ENCODE data around the gene DENND1A.

Gene DENND1A

DNA sequence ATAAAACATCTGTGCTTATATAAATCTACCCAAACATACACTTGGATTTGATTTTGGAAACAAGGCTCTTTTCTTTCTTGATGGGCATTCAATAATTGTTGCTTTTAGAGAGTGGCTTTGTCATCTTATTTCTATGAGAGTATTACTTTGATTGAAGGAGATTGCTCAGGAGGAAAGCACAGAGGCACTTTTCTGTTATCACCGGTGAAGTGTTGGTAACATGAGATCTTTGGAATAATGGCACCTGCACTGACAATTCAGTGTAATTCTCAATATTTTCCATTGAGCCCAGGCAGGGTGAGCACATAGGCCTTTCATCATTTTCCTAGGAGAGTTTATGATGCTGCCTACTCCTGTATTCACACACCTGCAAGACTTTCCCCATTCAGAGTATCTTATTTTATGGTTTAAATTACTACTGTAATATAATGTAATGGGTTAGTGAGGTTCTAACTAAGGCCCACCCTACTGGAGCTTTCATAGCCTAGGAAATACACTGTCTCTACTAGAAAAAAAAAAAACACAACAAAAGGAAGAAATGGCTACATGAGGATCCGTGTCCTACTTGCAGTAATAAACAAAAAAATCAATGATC, 244.3 kb downstream of the DENND1A start:
- no peak for DNase-seq (ENCODE audit: insufficient read length, low spot score)
- no peak for FAIRE-seq
- TF ChIP-seq, protein P1, sequence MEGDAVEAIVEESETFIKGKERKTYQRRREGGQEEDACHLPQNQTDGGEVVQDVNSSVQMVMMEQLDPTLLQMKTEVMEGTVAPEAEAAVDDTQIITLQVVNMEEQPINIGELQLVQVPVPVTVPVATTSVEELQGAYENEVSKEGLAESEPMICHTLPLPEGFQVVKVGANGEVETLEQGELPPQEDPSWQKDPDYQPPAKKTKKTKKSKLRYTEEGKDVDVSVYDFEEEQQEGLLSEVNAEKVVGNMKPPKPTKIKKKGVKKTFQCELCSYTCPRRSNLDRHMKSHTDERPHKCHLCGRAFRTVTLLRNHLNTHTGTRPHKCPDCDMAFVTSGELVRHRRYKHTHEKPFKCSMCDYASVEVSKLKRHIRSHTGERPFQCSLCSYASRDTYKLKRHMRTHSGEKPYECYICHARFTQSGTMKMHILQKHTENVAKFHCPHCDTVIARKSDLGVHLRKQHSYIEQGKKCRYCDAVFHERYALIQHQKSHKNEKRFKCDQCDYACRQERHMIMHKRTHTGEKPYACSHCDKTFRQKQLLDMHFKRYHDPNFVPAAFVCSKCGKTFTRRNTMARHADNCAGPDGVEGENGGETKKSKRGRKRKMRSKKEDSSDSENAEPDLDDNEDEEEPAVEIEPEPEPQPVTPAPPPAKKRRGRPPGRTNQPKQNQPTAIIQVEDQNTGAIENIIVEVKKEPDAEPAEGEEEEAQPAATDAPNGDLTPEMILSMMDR (IDR thresholded peaks at IDR 0.05; ENCODE audit: insufficient read depth, missing control alignments), result no peak

DNA sequence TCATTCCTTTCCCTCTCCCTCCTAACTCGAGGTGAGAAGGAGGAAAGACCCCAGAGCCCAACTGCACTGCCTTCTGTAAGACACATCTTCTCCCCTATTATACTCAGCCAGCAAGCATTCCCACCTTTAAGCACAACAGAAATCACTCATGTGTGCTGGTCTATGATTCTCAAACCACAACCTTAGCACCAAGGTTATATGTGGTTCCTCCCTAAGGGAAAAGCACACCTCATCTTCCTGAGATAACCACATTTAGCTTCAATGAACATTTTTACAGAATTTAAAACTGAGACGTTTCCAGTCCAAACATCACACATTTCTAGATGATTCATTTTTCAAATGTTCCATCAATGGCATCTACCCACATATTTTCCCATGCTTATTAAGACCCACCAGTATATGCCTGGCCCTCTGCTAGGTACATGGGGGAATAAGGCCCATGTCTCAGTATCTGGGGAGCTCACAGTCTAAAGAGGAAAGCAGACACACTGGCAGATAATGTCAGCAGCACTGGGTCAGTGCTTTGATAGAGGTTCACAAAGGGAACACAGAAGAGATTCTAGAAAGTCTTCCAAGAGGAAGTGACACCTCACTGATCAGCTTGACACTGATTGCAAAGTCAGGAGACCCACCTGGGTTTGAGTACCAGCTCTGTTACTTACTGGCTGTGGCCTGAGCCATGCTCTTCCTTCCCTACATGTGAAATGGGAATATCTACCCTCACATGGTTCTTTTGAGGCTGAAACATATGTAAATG, 245.4 kb downstream of the DENND1A start:
- no peak for FAIRE-seq
- TF ChIP-seq, protein P1 (IDR thresholded peaks at IDR 0.05; ENCODE audit: insufficient read depth, missing control alignments), result no peak
- no peak for DNase-seq (ENCODE audit: insufficient read length, low spot score)

DNA sequence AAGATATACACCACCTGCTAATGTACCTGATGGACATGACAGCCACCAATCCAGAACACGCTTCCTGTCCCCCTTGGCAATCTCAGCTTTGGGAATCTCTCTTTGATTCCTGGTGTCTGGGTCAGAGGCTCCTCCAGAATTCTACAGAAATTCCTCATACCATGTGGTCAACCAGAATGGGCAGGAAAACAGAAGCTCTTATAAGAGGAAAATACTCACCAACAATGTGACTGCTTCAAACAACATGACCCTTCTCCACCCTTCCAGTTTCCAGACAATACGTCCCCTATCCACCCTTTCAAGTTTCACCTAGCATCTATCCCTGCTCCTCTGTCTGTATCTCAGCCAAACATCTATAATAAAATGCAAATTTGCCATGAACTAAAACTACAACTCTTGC, 247.2 kb downstream of the DENND1A start:
- no peak for FAIRE-seq
- TF ChIP-seq, protein P1 (IDR thresholded peaks at IDR 0.05; ENCODE audit: insufficient read depth, missing control alignments), result no peak
- no peak for DNase-seq (ENCODE audit: insufficient read length, low spot score)

DNA sequence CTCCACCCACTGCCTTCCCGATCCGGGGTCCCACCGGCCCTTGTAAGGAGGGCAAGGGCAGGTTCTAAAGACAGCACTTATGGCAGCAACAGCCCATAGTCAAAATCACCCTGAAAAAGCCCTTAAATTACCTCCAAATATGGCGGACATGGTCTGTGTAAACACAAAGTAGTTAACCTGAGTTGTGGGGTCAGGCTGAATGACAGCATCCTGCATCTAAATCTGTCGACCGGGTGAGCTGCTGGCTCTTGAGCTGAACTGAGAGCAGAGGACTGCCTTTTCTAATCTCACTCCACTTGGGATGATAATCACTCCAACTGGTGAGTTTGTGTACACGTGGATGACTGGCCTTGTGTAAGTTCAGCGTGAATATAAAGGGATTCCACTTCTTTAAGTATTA, 249.6 kb downstream of the DENND1A start:
- DNase-seq (ENCODE audit: insufficient read length, low spot score), result no peak
- TF ChIP-seq, protein P1 (IDR thresholded peaks at IDR 0.05; ENCODE audit: insufficient read depth, missing control alignments), result no peak
- FAIRE-seq, result no peak

DNA sequence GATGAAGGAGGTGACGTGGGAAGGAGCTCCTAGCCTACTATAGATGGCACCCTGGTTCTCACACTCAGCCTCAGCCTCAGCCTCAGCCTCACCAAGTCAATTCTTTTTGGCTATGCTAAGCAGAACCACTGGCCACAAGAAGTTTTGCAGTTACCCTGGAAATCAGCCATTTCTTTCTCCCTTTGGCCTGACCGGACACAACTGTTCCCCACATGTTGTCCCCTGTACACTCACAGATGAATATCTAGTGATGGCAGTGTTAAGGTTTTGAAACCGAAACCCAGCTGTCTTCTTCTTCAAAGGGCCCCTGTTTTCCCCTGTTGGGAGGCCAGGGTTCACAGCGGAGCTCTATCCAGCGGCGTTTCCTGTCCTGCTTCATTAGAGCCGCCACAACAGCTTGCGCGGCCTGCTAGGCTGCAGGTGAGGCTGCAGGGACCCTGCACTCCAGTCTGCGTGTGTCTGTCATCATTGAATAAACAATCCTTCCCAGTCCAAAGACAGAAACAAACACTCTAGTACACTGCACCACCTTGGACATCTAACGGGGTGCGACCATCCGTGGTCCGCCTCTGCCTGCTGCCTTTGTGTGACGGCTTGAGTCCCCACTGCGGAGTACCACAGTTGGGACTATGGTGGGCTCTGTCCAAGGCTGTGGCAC, 250.5 kb downstream of the DENND1A start:
- DNase-seq (ENCODE audit: insufficient read length, low spot score) (no peak), FAIRE-seq (no peak)
- TF ChIP-seq, protein P1 (IDR thresholded peaks at IDR 0.05; ENCODE audit: insufficient read depth, missing control alignments), result no peak

DNA sequence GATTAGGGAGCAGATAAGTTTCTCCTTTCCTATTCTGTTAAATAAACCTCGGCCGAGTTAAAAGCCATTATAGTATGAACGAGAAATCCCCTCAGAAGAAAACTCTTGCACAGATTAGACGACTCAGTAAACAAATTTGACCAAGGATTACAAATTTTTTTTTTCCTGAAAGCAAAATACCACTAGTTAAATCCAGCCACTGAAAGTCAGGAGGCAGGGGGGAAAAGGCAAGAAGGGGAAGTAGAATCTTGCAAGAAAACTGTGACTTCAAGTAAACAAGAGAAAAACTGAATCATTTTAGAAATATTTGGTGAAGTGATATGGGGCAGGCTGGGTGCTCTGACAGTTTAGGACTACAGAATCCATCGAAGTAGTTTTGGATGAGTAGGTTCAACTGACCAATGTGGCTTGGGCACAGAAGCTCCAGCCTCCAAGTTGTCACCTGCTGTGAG, 251.0 kb downstream of the DENND1A start:
- FAIRE-seq (no peak), DNase-seq (ENCODE audit: insufficient read length, low spot score) (no peak)
- TF ChIP-seq, protein P1 (IDR thresholded peaks at IDR 0.05; ENCODE audit: insufficient read depth, missing control alignments), result no peak

Data from D721Med (cell line).